ENCODE measurements around the gene SLC24A3.

Gene SLC24A3

DNA sequence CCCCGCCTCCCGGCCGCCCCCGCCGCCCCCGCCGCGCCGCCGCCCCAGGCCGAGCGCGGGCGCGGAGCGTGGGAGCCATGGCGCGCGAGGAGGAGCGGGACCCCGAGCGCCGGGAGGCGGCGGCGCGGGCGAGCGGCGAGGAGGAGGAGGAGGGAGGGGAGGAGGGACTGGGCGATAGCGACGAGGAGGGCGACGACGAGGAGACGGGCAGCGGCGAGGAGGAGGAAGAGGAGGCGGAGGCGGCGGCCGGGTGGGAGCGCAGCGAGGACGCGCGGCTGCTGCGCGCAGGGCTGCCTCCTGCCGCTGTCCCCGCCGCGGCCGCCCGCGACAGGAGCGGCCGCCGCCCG is at the start of gene SLC24A3:
Gene SLC24A3 (plus strand): TSS at position 174 of the 347 bp plus-strand sequence.
- in situ Hi-C loops (cut with HindIII; ENCODE audit: low sequenced_read_pairs), result no loop called here
- TF ChIP-seq, protein P1, sequence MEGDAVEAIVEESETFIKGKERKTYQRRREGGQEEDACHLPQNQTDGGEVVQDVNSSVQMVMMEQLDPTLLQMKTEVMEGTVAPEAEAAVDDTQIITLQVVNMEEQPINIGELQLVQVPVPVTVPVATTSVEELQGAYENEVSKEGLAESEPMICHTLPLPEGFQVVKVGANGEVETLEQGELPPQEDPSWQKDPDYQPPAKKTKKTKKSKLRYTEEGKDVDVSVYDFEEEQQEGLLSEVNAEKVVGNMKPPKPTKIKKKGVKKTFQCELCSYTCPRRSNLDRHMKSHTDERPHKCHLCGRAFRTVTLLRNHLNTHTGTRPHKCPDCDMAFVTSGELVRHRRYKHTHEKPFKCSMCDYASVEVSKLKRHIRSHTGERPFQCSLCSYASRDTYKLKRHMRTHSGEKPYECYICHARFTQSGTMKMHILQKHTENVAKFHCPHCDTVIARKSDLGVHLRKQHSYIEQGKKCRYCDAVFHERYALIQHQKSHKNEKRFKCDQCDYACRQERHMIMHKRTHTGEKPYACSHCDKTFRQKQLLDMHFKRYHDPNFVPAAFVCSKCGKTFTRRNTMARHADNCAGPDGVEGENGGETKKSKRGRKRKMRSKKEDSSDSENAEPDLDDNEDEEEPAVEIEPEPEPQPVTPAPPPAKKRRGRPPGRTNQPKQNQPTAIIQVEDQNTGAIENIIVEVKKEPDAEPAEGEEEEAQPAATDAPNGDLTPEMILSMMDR (IDR thresholded peaks at IDR 0.05; ENCODE audit: low read depth, low read length, missing control alignments), result no peak
- DNase-seq (ENCODE audit: low read depth), result no peak
- H3K4me3 ChIP-seq (ENCODE audit: low read depth, low read length), result peak within 1 kb of the TSS; percentile 14

DNA sequence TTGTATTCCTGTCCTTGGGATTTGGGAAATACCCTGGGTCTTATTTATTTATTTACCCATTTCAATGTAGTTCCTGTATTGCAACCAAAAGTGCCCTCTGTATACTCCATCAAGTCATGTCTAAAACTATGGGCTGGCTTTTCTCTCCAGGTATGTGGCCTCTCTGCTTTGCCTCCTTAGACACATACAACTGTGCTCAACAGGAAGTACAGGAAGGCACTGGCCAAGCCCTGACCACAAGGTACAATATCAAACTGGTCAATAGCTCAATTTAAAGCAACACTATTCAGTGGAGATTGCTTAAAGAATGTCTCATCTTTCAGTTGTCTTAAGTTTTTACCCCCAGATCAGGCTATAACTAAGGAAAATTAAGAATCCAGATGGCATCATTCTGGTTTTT is 42.3 kb upstream of the SLC24A3 start:
- TF ChIP-seq, protein P1 (IDR thresholded peaks at IDR 0.05; ENCODE audit: low read depth, low read length, missing control alignments), result no peak
- no peak for DNase-seq (ENCODE audit: low read depth)
- H3K4me3 ChIP-seq (ENCODE audit: low read depth, low read length), result no peak overlapping the region
- in situ Hi-C loops (cut with HindIII; ENCODE audit: low sequenced_read_pairs), result no loop called here

DNA sequence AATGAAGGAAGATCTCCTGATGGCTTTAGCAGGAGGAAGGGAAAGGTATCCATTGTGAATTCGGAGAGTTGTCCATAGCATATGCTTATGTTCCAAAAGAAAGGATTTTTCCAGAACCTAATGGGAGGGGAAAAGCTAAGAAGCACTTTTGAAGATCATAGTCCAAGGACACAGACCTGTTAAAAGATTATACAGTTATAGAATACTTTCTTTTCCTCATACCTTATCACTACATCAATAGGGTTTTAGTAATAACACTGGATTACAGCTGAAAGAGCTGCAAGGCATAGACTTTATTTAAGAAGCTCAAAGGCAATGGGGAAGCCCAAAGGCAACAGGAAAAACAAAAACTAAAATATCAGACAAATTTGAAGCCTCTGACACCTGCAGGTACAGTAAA is 39.8 kb upstream of the SLC24A3 start:
- in situ Hi-C loops (cut with HindIII; ENCODE audit: low sequenced_read_pairs), result no loop called here
- TF ChIP-seq, protein P1 (IDR thresholded peaks at IDR 0.05; ENCODE audit: low read depth, low read length, missing control alignments), result no peak

DNA sequence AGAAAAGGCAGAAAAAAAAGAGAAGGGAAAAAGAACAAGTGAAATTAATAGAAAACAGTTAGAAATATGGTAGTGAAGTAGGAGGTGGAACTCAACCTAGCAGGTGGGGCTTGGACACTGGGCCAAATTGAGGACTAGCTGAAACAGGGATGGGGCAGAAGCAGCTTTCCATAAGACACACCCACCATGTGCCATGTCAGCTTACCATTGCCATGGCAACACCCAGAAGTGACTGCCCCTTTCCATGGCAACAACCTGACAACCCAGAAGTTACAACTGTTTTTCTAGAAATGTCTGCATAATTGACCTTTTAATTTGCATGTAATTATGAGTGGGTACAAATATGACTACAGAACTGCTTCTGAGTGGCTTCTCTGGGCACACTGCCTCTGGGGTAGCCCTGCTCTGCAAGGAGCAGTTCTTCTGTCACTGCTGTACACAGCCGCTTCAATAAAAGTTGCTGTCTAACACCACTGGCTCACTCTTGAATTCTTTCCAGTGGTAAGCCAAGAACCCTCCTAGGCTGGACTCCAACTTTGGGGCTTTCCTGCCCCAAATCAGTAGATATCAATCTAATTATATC is 35.9 kb upstream of the SLC24A3 start:
- DNase-seq (ENCODE audit: low read depth), result no peak
- H3K4me3 ChIP-seq (ENCODE audit: low read depth, low read length), result no peak overlapping the region
- in situ Hi-C loops (cut with HindIII; ENCODE audit: low sequenced_read_pairs), result no loop called here
- TF ChIP-seq, protein P1 (IDR thresholded peaks at IDR 0.05; ENCODE audit: low read depth, low read length, missing control alignments), result no peak

More for the DNA sequence above, 39.8 kb upstream of the SLC24A3 start:
- H3K4me3 ChIP-seq (ENCODE audit: low read depth, low read length), result no peak overlapping the region
- no peak for DNase-seq (ENCODE audit: low read depth)

DNA sequence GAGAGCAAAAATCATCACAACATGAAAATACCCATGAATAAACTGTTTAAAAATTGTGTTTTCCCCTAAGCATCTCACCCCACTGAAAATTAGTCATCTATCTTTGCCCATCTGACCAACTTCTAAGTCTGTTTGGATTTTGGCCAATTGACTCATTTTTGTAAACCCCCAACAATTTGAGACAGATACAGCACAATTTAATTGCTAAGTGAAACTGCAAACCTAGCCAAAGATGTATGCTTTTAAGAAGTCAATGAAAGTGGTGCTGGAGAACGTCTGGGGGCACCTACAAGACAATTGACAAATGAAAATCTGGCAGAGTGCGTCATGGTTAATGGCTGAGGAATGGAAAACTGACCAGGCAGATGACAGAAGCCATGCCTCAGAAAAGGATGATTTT is 30.9 kb upstream of the SLC24A3 start:
- in situ Hi-C loops (cut with HindIII; ENCODE audit: low sequenced_read_pairs), result no loop called here
- TF ChIP-seq, protein P1 (IDR thresholded peaks at IDR 0.05; ENCODE audit: low read depth, low read length, missing control alignments), result no peak
- DNase-seq (ENCODE audit: low read depth), result no peak
- H3K4me3 ChIP-seq (ENCODE audit: low read depth, low read length), result no peak overlapping the region

DNA sequence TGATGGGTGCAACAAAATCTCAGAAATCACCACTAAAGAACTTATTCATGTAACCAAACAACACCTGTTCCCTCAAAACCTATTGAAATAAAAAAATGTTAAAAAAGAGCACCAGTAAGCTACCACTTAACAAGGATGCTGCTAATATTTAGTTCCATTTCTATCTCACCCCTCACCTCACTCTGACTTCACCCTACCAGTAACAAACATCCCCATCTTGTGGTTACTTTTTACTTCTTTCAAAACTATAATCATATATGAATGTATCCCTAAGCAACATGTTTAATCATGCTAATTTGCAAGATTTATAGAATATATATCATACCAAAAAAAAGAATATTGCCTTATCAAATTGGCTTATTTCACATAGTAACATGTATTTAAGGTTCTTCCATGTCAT is 27.4 kb upstream of the SLC24A3 start:
- in situ Hi-C loops (cut with HindIII; ENCODE audit: low sequenced_read_pairs), result no loop called here
- H3K4me3 ChIP-seq (ENCODE audit: low read depth, low read length), result no peak overlapping the region
- no peak for DNase-seq (ENCODE audit: low read depth)
- TF ChIP-seq, protein P1 (IDR thresholded peaks at IDR 0.05; ENCODE audit: low read depth, low read length, missing control alignments), result no peak
